CD14-positive monocyte (primary cell): ENCODE results near the gene SLC6A20. TPM values are rescaled to one million over a fixed set of nuclear protein-coding genes. Genes with fewer than 3 reads are reported as not detected.
"Not testable (repeated sequence)": the region's sequence is repeated elsewhere in the genome, so short reads cannot be mapped to it uniquely, and the experiment has no call there.

Experiments
- DNase-seq, 3 donors: peaks; one replicate each; pipeline ENCODE4 v3.0.0-alpha.2; 2011 to 2022
- H2AFZ ChIP-seq: 2 replicates; pipeline ENCODE4 v1.6.0; 2012; ENCODE audit warnings: mild to moderate bottlenecking, low read depth, low read length, inconsistent platforms; ENCODE audit not compliant: insufficient read depth, poor library complexity, severe bottlenecking
- H3K27ac ChIP-seq, 2 donors: 1 replicate in 1 of 2; 2 replicates in 1 of 2; pipeline ENCODE4 v1.5.1; 2012 to 2013; ENCODE audit warnings: low read length in 2 of 2, control low read depth in 1 of 2, inconsistent platforms in 1 of 2, low read depth in 1 of 2, mild to moderate bottlenecking in 1 of 2
- H3K27me3 ChIP-seq, 2 donors: one replicate each; pipeline versions ENCODE4 v1.6.0 to v1.6.1; 2011 to 2013; ENCODE audit warnings: low read length in 2 of 2; ENCODE audit not compliant: control insufficient read depth in 2 of 2, insufficient read depth in 2 of 2
- H3K36me3 ChIP-seq, 2 donors: replicated peaks in 1 of 2; 1 replicate in 1 of 2; 2 replicates in 1 of 2; pipeline versions ENCODE4 v1.5.1 to v1.6.1; 2012 to 2013; ENCODE audit warnings: low read length in 2 of 2, control low read depth in 1 of 2, inconsistent platforms in 1 of 2, mild to moderate bottlenecking in 1 of 2; ENCODE audit not compliant: insufficient read depth in 2 of 2, control insufficient read depth in 1 of 2
- H3K4me1 ChIP-seq, 2 donors: 1 replicate in 1 of 2; 2 replicates in 1 of 2; pipeline versions ENCODE4 v1.5.1 to v1.6.1; 2012 to 2013; ENCODE audit warnings: low read length in 2 of 2, control low read depth in 1 of 2, inconsistent platforms in 1 of 2, mild to moderate bottlenecking in 1 of 2, moderate library complexity in 1 of 2; ENCODE audit not compliant: insufficient read depth in 2 of 2, control insufficient read depth in 1 of 2
- H3K4me2 ChIP-seq: replicated peaks from 2 replicates; pipeline ENCODE3; 2012; ENCODE audit warnings: low read length, moderate library complexity, mild to moderate bottlenecking; ENCODE audit not compliant: poor library complexity, severe bottlenecking; ENCODE audit errors: extremely low read depth
- H3K4me3 ChIP-seq, 3 experiments: fragments of 200-600 bp in 1 of 3; sonication (generic) in 1 of 3; replicated peaks in 1 of 3; 1 replicate in 2 of 3; 2 replicates in 1 of 3; pipeline ENCODE4 v1.5.1; 2011 to 2013; ENCODE audit warnings: low read length in 3 of 3, mild to moderate bottlenecking in 3 of 3, control low read depth in 2 of 3, low read depth in 2 of 3, inconsistent platforms in 1 of 3, moderate library complexity in 1 of 3
- H3K79me2 ChIP-seq: 2 replicates; pipeline ENCODE4 v1.6.0; 2012; ENCODE audit warnings: mild to moderate bottlenecking, control low read depth, inconsistent platforms, low read length, moderate library complexity; ENCODE audit not compliant: insufficient read depth
- H3K9ac ChIP-seq: 2 replicates; pipeline ENCODE4 v1.6.0; 2017; ENCODE audit warnings: low read length, mild to moderate bottlenecking; ENCODE audit not compliant: insufficient read depth, poor library complexity, severe bottlenecking
- H3K9me3 ChIP-seq, 2 donors: replicated peaks in 1 of 2; 1 replicate in 1 of 2; 2 replicates in 1 of 2; pipeline versions ENCODE4 v1.5.1 to v1.6.1; 2012 to 2013; ENCODE audit warnings: low read length in 2 of 2, control low read depth in 1 of 2; ENCODE audit not compliant: control insufficient read depth in 1 of 2, insufficient read depth in 1 of 2
- H4K20me1 ChIP-seq: 2 replicates; pipeline ENCODE4 v1.6.0; 2012; ENCODE audit warnings: mild to moderate bottlenecking, low read length, control low read depth, moderate library complexity; ENCODE audit not compliant: insufficient read depth
- H3K27ac Mint-ChIP-seq, 7 donors: one replicate each; pipeline ENCODE4 v1.8.0; 2020; ENCODE audit warnings: mild to moderate bottlenecking in 7 of 7, mixed read lengths in 7 of 7, moderate library complexity in 6 of 7, inconsistent platforms in 2 of 7
- H3K27me3 Mint-ChIP-seq, 3 donors: one replicate each; pipeline ENCODE4 v1.8.0; 2021 to 2022; ENCODE audit warnings: low read depth in 3 of 3, mild to moderate bottlenecking in 3 of 3, mixed read lengths in 3 of 3, moderate library complexity in 3 of 3, inconsistent platforms in 1 of 3
- H3K36me3 Mint-ChIP-seq, 2 donors: one replicate each; pipeline ENCODE4 v1.8.0; 2020; ENCODE audit warnings: mixed read lengths in 2 of 2, inconsistent platforms in 1 of 2, mild to moderate bottlenecking in 1 of 2
- H3K4me1 Mint-ChIP-seq: one replicate; pipeline ENCODE4 v1.8.0; 2020; ENCODE audit warnings: mild to moderate bottlenecking, mixed read lengths
- H3K4me3 Mint-ChIP-seq, 2 donors: one replicate each; pipeline ENCODE4 v1.8.0; 2020; ENCODE audit warnings: mild to moderate bottlenecking in 2 of 2, mixed read lengths in 2 of 2, moderate library complexity in 1 of 2
- H3K9me3 Mint-ChIP-seq, 7 donors: one replicate each; pipeline ENCODE4 v1.8.0; 2020 to 2022; ENCODE audit warnings: mixed read lengths in 7 of 7, mild to moderate bottlenecking in 6 of 7, moderate library complexity in 6 of 7, inconsistent platforms in 2 of 7
- WGBS: methylation state at CpG from one replicate; pipeline ENCODE4 v1.1.5; 2013; ENCODE audit warnings: missing lambda C conversion rate; ENCODE audit not compliant: insufficient coverage; 5-methylcytosine and 5-hydroxymethylcytosine counted together
- intact Hi-C, 2 donors: fragments of 100-400 bp; cut with micrococcal nuclease; formaldehyde crosslinking; loops; one replicate each; pipeline versions ENCODE4 v1.15.0 to v1.15.1; 2023
- polyA plus RNA-seq, 3 donors: library from polyadenylated mRNA; depleted of rRNA in 1 of 3; unstranded in 2 of 3; stranded (reverse) in 1 of 3; fragments of 300-500 nt in 2 of 3; fragments of >200 nt in 1 of 3; fragmentation: Illumina TruSeq in 2 of 3; gene quantifications; 1 replicate in 2 of 3; 2 replicates in 1 of 3; pipeline ENCODE4 v1.2.3, GENCODE V29; 2012 to 2021
- TF ChIP-seq, protein P1 (sequence below): fragments of 200-600 bp; IDR thresholded peaks from one replicate; pipeline ENCODE4 v1.8.0; 2022; ENCODE audit warnings: antibody characterized with exemption, mild to moderate bottlenecking

The SLC6A20 gene
- polyA plus RNA-seq, 3 donors, result not detected

DNA sequence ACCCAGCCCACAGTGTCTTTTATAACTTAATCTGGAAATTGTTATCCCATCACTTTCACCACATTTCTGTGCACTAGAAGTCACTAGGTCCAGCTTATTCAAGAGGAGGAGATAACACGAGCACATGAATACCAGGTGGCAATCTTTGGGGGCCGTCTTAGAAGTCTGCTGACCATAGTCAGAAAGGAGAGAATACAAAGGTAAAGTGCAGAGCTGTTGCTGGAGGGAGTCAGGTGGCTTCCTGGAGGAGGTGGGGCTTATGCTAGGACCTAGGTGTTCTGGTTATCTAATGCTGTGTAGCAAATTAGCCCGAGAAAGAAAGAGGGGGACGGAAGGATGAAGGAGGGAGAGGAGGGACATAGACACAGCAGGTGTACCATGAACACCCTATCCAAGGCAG lies 46.5 kb downstream of the SLC6A20 start:
- no peak overlapping the region for H3K4me3 Mint-ChIP-seq
- Histone ChIP-seq H3K4me3 (no peak overlapping the region), H3K27ac (no peak overlapping the region), H3K9ac (no peak overlapping the region), H3K36me3 (peaks cover 18 to 34% of the 10 kb centered on the region in 2 donors), H2AFZ (no peak overlapping the region), H3K9me3 (no peaks in the 10 kb centered on the region), H3K79me2 (no peaks in the 10 kb centered on the region), H3K4me1 (no peaks in the 10 kb centered on the region), H3K4me2 (no peak overlapping the region), H3K27me3 (no peaks in the 10 kb centered on the region), H4K20me1 (peaks cover 5% of the 10 kb centered on the region)
- TF ChIP-seq, protein P1, sequence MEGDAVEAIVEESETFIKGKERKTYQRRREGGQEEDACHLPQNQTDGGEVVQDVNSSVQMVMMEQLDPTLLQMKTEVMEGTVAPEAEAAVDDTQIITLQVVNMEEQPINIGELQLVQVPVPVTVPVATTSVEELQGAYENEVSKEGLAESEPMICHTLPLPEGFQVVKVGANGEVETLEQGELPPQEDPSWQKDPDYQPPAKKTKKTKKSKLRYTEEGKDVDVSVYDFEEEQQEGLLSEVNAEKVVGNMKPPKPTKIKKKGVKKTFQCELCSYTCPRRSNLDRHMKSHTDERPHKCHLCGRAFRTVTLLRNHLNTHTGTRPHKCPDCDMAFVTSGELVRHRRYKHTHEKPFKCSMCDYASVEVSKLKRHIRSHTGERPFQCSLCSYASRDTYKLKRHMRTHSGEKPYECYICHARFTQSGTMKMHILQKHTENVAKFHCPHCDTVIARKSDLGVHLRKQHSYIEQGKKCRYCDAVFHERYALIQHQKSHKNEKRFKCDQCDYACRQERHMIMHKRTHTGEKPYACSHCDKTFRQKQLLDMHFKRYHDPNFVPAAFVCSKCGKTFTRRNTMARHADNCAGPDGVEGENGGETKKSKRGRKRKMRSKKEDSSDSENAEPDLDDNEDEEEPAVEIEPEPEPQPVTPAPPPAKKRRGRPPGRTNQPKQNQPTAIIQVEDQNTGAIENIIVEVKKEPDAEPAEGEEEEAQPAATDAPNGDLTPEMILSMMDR, result no peak
- H3K27ac Mint-ChIP-seq, result no peak overlapping the region
- intact Hi-C loops, result no loop called here
- no peak for DNase-seq
- 83% methylated on average over 1 of the region's 4 CpGs for WGBS
- H3K36me3 Mint-ChIP-seq, result peaks cover 22 to 32% of the 10 kb centered on the region in 2 donors
- peaks cover 0 to 4% (median 0%) of the 10 kb centered on the region in 7 donors for H3K9me3 Mint-ChIP-seq
- H3K4me1 Mint-ChIP-seq, result no peaks in the 10 kb centered on the region
- peaks cover 0 to 3% (median 0%) of the 10 kb centered on the region in 3 donors for H3K27me3 Mint-ChIP-seq

GRCh38 chr3:45749036-45749600 lies 47.2 kb downstream of the SLC6A20 start:
- H3K4me1 ChIP-seq, H3K27ac ChIP-seq, H3K79me2 ChIP-seq, H3K9me3 ChIP-seq, H4K20me1 ChIP-seq, intact Hi-C loops, H3K4me3 Mint-ChIP-seq, DNase-seq, H3K27me3 Mint-ChIP-seq, H2AFZ ChIP-seq, H3K9ac ChIP-seq, H3K9me3 Mint-ChIP-seq, H3K27me3 ChIP-seq, H3K4me2 ChIP-seq, H3K4me3 ChIP-seq, H3K4me1 Mint-ChIP-seq: not testable (repeated sequence)
- Mint-ChIP-seq H3K27ac (peak overlapping the region in 3 of 7 donors; percentile 1 to 10 (median 3)), H3K36me3 (peaks cover 25 to 36% of the 10 kb centered on the region in 2 donors)
- WGBS, result no CpG with 5 or more reads among the region's 4 CpGs
- H3K36me3 ChIP-seq, result peaks cover 23 to 42% of the 10 kb centered on the region in 2 donors
